HK-2 (cell line): ENCODE measurements around the gene RECQL5.
A peak's percentile ranks its signal among the peaks of the same experiment; 100 is the strongest.

ENCODE experiments used
- DNase-seq: peaks from one replicate; pipeline ENCODE4 v3.0.0-alpha.2; 2018; ENCODE audit not compliant: unreplicated experiment

Gene RECQL5

GRCh38 chr17:75633486-75634375 lies 33.2 kb downstream of the RECQL5 start:
- peak; percentile 92 for DNase-seq

GRCh38 chr17:75632863-75633485 lies 34.0 kb downstream of the RECQL5 start, which contains the start of gene SMIM5:
TSS of gene SMIM5 (plus strand) at chr17:75633434. CDS start at chr17:75640202, 6,768 bp downstream.
- peak; percentile 94 for DNase-seq

DNA sequence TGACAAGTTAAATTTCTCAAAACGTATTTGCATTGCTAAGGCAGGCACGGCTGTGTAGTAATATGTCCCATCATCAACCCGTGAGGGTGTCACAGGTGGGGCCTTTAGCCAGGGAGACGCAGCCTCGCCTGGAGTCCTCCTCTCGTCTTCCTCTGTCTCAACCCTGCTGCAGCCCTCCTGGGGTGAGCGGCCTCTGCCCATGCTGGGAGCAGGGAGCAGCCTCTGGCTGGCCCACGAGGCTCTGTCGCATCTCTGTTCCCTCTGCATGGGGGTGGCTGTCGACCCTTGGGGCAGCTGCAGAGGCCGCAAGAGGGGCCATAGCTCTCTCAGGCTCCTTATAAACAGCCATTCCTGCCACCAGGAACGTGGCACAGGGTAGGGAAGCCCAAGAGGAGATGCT lies 34.5 kb downstream of the RECQL5 start:
- no peak for DNase-seq

- no peak for DNase-seq
These were observed 35.6 kb downstream of the RECQL5 start for GRCh38 chr17:75631353-75631752.

GRCh38 chr17:75630071-75630917 lies 36.7 kb downstream of the RECQL5 start:
- DNase-seq, result no peak

- no peak for DNase-seq
These were observed 37.8 kb downstream of the RECQL5 start for GRCh38 chr17:75629157-75629556.

- DNase-seq, result no peak
These were observed 38.5 kb downstream of the RECQL5 start for GRCh38 chr17:75628425-75628824.

GRCh38 chr17:75627094-75627493 lies 39.9 kb downstream of the RECQL5 start:
- DNase-seq, result no peak

DNA sequence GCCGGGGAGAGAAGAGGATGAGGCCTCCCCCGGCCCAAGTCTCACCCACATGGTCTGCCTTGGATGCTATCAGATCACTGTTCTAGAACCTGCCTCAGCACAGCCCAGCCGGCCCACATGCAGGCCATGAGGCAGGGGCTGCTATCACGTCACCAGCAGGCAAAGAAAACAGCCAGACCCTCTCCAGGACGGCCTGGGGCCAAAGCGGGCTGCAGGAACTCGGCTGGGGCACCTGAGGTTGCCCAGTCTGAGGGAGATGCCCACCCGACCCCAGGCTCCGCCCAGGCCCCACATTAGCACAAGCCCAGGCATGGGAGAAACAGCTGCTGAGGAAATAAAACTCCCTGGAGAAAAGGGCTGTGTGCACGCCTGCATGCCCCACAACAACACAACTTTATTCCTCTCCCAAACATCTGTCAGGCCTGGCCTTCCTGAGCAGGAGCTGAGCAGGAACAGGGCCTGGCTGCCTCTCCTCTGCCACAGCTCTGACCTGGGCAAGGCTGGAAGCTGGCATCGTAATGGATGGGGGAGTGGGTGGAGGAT lies 40.4 kb downstream of the RECQL5 start:
- DNase-seq, result no peak

- no peak for DNase-seq
These were observed 41.0 kb downstream of the RECQL5 start for GRCh38 chr17:75625813-75626486.

GRCh38 chr17:75624714-75625345 lies 42.1 kb downstream of the RECQL5 start:
- DNase-seq, result no peak

- no peak for DNase-seq
These were observed 42.9 kb downstream of the RECQL5 start for GRCh38 chr17:75624021-75624420.

DNA sequence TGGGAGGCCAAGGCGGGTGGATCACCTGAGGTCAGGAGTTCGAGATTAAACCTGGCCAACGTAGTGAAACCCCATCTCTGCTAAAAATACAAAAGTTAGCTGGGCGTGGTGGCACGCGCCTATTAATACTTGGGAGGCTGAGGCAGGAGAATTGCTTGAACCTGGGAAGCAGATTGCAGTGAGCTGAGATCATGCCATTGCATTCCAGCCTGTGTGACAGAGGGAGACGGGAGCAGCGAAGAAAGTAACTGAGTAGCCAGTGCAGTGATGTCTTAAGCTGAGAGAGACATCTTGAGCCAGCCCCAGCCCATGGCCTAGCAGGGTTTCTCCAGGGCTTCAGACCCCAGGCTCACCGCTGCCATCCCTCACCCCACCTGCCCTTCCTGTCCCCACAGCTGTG lies 43.6 kb downstream of the RECQL5 start:
- DNase-seq, result no peak

- no peak for DNase-seq
These were observed 44.1 kb downstream of the RECQL5 start for GRCh38 chr17:75622771-75623273.

DNA sequence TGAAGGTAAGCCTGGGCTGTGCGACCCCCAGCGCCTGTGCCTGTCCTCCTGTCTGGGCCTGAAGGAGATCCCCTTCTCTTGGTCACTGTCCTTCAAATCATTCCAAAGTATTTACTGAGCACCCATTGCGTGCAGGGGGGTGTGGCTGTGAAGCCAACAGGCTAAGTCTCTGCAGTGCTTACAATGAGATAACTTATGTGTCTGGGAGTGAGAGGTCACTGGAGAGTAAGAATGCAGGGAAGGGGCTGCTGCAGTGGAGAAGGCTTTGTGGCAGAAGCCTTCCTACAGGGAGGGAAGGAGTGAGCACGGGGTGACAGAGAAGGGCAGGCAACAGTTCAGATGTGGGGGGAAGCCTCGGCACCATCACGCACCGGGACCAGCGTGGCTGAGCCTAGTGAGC lies 44.9 kb downstream of the RECQL5 start:
- no peak for DNase-seq

DNA sequence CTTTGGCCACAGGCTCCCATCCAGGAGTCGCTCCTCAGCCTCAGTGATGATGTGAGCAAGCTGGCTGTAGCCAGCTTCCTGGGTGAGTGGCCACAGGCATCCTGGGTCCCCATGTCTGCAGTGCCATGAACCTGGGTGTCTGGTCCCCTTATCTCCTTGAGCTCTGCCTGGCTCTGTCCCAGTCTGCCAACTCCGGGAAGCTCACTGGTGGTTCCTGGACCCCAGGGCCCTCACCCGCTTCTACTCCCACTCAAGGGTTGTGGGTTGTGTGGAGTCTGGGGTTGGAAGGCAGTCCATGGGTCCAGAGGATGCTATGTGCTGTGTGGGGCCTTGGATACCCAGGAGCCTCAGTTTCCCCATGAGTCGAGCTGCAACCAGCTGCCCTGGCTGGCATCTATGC lies 45.5 kb downstream of the RECQL5 start:
- DNase-seq, result no peak

- peak; percentile 56 for DNase-seq
These were observed 47.2 kb downstream of the RECQL5 start for GRCh38 chr17:75619506-75620431.

- DNase-seq, result no peak
These were observed 49.3 kb downstream of the RECQL5 start for GRCh38 chr17:75617675-75618074.

DNA sequence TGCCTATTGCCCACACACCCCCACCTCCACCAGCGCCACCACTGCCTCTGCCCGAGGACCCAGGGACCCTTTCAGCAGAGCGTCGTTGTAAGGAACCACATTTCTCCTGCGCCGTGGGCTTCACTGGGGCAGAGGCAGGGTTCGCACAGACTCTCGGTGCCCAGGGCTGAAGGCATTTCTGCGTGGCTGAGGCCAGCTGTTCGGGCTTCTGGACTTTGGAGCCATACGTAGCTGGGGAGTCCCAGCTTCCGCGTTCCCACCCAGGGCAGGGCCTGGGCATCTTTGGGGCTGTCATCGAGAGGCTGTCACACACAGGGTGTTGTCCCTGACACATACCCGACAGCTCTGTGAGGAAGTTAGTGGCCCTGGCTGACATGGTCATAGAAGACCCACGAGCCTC lies 49.7 kb downstream of the RECQL5 start:
- no peak for DNase-seq
